MM.1S (cell line): ENCODE data around the gene EPN3.

Source experiments
- DNase-seq: peaks from one replicate; pipeline ENCODE4 v3.0.0-alpha.2; 2015
- H2AFZ ChIP-seq: fragments of 300-600 bp; sonication (generic); 2 replicates; pipeline ENCODE4 v1.6.0; 2016; ENCODE audit warnings: antibody characterized with exemption, low read length
- H3F3A ChIP-seq: fragments of 300-600 bp; sonication (generic); 2 replicates; pipeline ENCODE4 v1.6.1; 2016; ENCODE audit warnings: mild to moderate bottlenecking, antibody characterized with exemption, low read length, moderate library complexity, mixed read lengths; ENCODE audit not compliant: insufficient read depth
- H3K27ac ChIP-seq: fragments of 300-600 bp; sonication (generic); 2 replicates; pipeline ENCODE4 v1.5.1; 2016; ENCODE audit warnings: mild to moderate bottlenecking, low read length
- H3K27me3 ChIP-seq: fragments of 300-600 bp; sonication (generic); replicated peaks from 2 replicates; pipeline ENCODE4 v1.6.0; 2016; ENCODE audit warnings: low read length; ENCODE audit not compliant: insufficient read depth
- H3K36me3 ChIP-seq: fragments of 300-600 bp; sonication (generic); replicated peaks from 2 replicates; pipeline ENCODE4 v1.6.1; 2016; ENCODE audit warnings: mild to moderate bottlenecking, low read length, mixed read lengths; ENCODE audit not compliant: insufficient read depth
- H3K4me1 ChIP-seq: fragments of 300-600 bp; sonication (generic); 2 replicates; pipeline ENCODE4 v1.6.1; 2016; ENCODE audit warnings: low read length, mixed read lengths
- H3K4me2 ChIP-seq: fragments of 300-600 bp; sonication (generic); 2 replicates; pipeline ENCODE4 v1.6.0; 2016; ENCODE audit warnings: low read depth, low read length
- H3K4me3 ChIP-seq: fragments of 300-600 bp; sonication (generic); 2 replicates; pipeline ENCODE4 v1.5.1; 2016; ENCODE audit warnings: low read length, mixed read lengths
- H3K79me2 ChIP-seq: fragments of 300-600 bp; sonication (generic); 2 replicates; pipeline ENCODE4 v1.6.1; 2016; ENCODE audit warnings: mixed run types, low read length, mixed read lengths
- H3K9ac ChIP-seq: fragments of 300-600 bp; sonication (generic); 2 replicates; pipeline ENCODE4 v1.6.1; 2016; ENCODE audit warnings: low read length, mixed read lengths
- H3K9me2 ChIP-seq: fragments of 300-600 bp; sonication (generic); replicated peaks from 2 replicates; pipeline ENCODE4 v1.6.1; 2016; ENCODE audit warnings: mild to moderate bottlenecking, low read length, mixed read lengths; ENCODE audit not compliant: insufficient read depth
- H3K9me3 ChIP-seq: fragments of 300-600 bp; sonication (generic); replicated peaks from 2 replicates; pipeline ENCODE4 v1.6.1; 2016; ENCODE audit warnings: mild to moderate bottlenecking, low read length, mixed read lengths; ENCODE audit not compliant: insufficient read depth
- H4K20me1 ChIP-seq: fragments of 300-600 bp; sonication (generic); 2 replicates; pipeline ENCODE4 v1.6.1; 2016; ENCODE audit warnings: mild to moderate bottlenecking, low read length, moderate library complexity, mixed read lengths; ENCODE audit not compliant: insufficient read depth
- CTCF ChIP-seq: fragments of 300-600 bp; sonication (generic); IDR thresholded peaks from 2 replicates; pipeline ENCODE4 v1.5.1; 2016; ENCODE audit warnings: antibody characterized with exemption, low read length, mixed read lengths
- EZH2 ChIP-seq: fragments of 300-600 bp; sonication (generic); optimal IDR thresholded peaks from 2 replicates; pipeline ENCODE3; 2017; ENCODE audit warnings: low read depth, mild to moderate bottlenecking, antibody characterized with exemption, low read length, mixed read lengths
- EZH2phosphoT487 ChIP-seq: fragments of 300-600 bp; sonication (generic); IDR thresholded peaks from 2 replicates; pipeline ENCODE4 v1.6.1; 2018; ENCODE audit warnings: antibody characterized with exemption, low read length

EPN3 gene

GRCh38 chr17:50492214-50492613, 40.3 kb upstream of the EPN3 start:
- H4K20me1 ChIP-seq, result no peaks in the 10 kb centered on the region
- no peak overlapping the region for H3K4me2 ChIP-seq
- no peaks in the 10 kb centered on the region for H3K36me3 ChIP-seq
- no peaks in the 10 kb centered on the region for H3K9me3 ChIP-seq
- TF ChIP-seq EZH2phosphoT487 (no peak), EZH2 (no peak), CTCF (no peak)
- H3K9ac ChIP-seq, result no peak overlapping the region
- H3K79me2 ChIP-seq, result no peaks in the 10 kb centered on the region
- H3F3A ChIP-seq, result no peaks in the 10 kb centered on the region
- no peaks in the 10 kb centered on the region for H3K27me3 ChIP-seq
- H3K9me2 ChIP-seq, result no peaks in the 10 kb centered on the region
- no peak overlapping the region for H3K27ac ChIP-seq
- no peak overlapping the region for H2AFZ ChIP-seq
- no peak overlapping the region for H3K4me3 ChIP-seq
- no peak for DNase-seq
- no peaks in the 10 kb centered on the region for H3K4me1 ChIP-seq

- Histone ChIP-seq H3K9ac (no peak overlapping the region), H3K27ac (no peak overlapping the region), H3K9me3 (no peaks in the 10 kb centered on the region), H3K27me3 (no peaks in the 10 kb centered on the region), H3K79me2 (no peaks in the 10 kb centered on the region), H3K4me1 (no peaks in the 10 kb centered on the region), H3K36me3 (no peaks in the 10 kb centered on the region), H2AFZ (peak overlapping the region; percentile 52; the same call in 1 of the 2 replicates), H4K20me1 (no peaks in the 10 kb centered on the region), H3K9me2 (no peaks in the 10 kb centered on the region), H3F3A (no peaks in the 10 kb centered on the region), H3K4me3 (no peak overlapping the region), H3K4me2 (0 out of 2 replicates have a peak overlapping the region, but pooled peaks have one; percentile 6)
- DNase-seq, result peak; percentile 23
- TF ChIP-seq CTCF (no peak), EZH2phosphoT487 (no peak), EZH2 (no peak)
Measured at GRCh38 chr17:50493744-50494143, 38.8 kb upstream of the EPN3 start.

DNA sequence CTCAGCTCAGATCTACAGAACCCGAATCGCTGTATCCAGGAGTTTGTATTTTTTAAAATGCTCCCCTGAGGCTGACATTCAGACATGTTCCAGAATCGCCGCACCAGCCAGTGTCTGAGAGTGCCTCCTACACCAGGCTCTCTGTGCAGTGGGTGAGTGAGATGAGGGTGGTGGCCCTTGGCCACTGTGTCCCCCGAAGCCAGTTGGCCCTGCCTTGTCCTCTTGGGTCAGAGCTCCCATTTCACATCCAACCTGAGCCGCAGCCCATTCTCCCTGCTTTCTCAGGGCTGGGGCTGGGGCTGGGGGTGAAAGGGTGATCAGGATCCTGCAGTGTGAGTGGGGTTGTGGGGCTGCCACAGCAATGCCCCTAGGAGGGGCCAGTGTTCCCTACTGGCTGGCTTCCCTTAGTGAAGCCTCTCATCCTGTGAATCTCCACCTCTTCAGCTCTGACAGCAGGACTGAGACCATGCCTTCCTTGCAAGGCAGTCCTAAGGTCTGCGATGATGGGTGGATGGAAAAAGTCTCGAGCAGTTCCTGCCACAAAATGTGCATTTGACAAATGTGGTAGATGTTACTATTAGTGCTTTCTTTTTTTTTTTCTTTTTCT, 37.2 kb upstream of the EPN3 start:
- H3F3A ChIP-seq, result no peaks in the 10 kb centered on the region
- no peaks in the 10 kb centered on the region for H3K36me3 ChIP-seq
- no peaks in the 10 kb centered on the region for H3K4me1 ChIP-seq
- no peaks in the 10 kb centered on the region for H4K20me1 ChIP-seq
- H2AFZ ChIP-seq, result no peak overlapping the region
- no peak overlapping the region for H3K9ac ChIP-seq
- no peaks in the 10 kb centered on the region for H3K79me2 ChIP-seq
- no peak for TF ChIP-seq EZH2
- no peak for TF ChIP-seq CTCF
- TF ChIP-seq EZH2phosphoT487, result no peak
- no peak overlapping the region for H3K4me3 ChIP-seq
- H3K9me2 ChIP-seq, result no peaks in the 10 kb centered on the region
- H3K27me3 ChIP-seq, result no peaks in the 10 kb centered on the region
- H3K9me3 ChIP-seq, result no peaks in the 10 kb centered on the region
- no peak for DNase-seq
- no peak overlapping the region for H3K27ac ChIP-seq
- H3K4me2 ChIP-seq, result no peak overlapping the region
